H9 (cell line): ENCODE measurements around the gene CRAMP1. TPM values are rescaled to one million over a fixed set of nuclear protein-coding genes. Genes with fewer than 3 reads are reported as not detected.

Experiments used
- DNase-seq: peaks from one replicate; pipeline ENCODE4 v3.0.0-alpha.2; 2017
- H2AFZ ChIP-seq: one replicate; pipeline ENCODE4 v1.6.1; 2013; ENCODE audit warnings: mild to moderate bottlenecking, low read length, control low read depth, moderate library complexity
- H2AK5ac ChIP-seq: 2 replicates; pipeline ENCODE4 v1.6.1; 2013; ENCODE audit warnings: low read length, control low read depth, mixed read lengths; ENCODE audit not compliant: insufficient read length
- H2BK120ac ChIP-seq: one replicate; pipeline ENCODE4 v1.6.1; 2013; ENCODE audit warnings: low read depth, mild to moderate bottlenecking, low read length, control low read depth, inconsistent platforms; ENCODE audit not compliant: poor library complexity, severe bottlenecking
- H2BK12ac ChIP-seq: 2 replicates; pipeline ENCODE4 v1.6.1; 2013; ENCODE audit warnings: low read length, control low read depth, mixed read lengths, low read depth; ENCODE audit not compliant: insufficient read length
- H2BK15ac ChIP-seq: 2 replicates; pipeline ENCODE4 v1.6.1; 2013; ENCODE audit warnings: low read depth, low read length, control low read depth
- H2BK20ac ChIP-seq: one replicate; pipeline ENCODE4 v1.6.1; 2013; ENCODE audit warnings: low read depth, mild to moderate bottlenecking, low read length, control low read depth, inconsistent platforms; ENCODE audit not compliant: poor library complexity, severe bottlenecking
- H2BK5ac ChIP-seq: 2 replicates; pipeline ENCODE4 v1.6.1; 2013; ENCODE audit warnings: low read length, control low read depth, mixed read lengths; ENCODE audit not compliant: insufficient read length
- H3K14ac ChIP-seq: 2 replicates; pipeline ENCODE4 v1.6.1; 2013; ENCODE audit warnings: low read length, control low read depth; ENCODE audit not compliant: insufficient read depth
- H3K18ac ChIP-seq: 2 replicates; pipeline ENCODE4 v1.6.1; 2013; ENCODE audit warnings: low read depth, mild to moderate bottlenecking, mixed read lengths, low read length, control low read depth; ENCODE audit not compliant: insufficient read length
- H3K23ac ChIP-seq: 2 replicates; pipeline ENCODE4 v1.6.1; 2013; ENCODE audit warnings: low read length, control low read depth, mixed read lengths, low read depth; ENCODE audit not compliant: insufficient read length
- H3K23me2 ChIP-seq: 2 replicates; pipeline ENCODE4 v1.6.1; 2013; ENCODE audit warnings: low read depth, mild to moderate bottlenecking, mixed read lengths, low read length, control low read depth; ENCODE audit not compliant: insufficient read length, poor library complexity, severe bottlenecking
- H3K27ac ChIP-seq: 2 replicates; pipeline ENCODE4 v1.5.1; 2013; ENCODE audit warnings: low read length, control low read depth, mixed read lengths, low read depth; ENCODE audit not compliant: insufficient read length
- H3K27me3 ChIP-seq: 2 replicates; pipeline ENCODE4 v1.6.1; 2013; ENCODE audit warnings: low read length, control low read depth, inconsistent platforms; ENCODE audit not compliant: insufficient read depth
- H3K4ac ChIP-seq: 2 replicates; pipeline ENCODE4 v1.6.1; 2013; ENCODE audit warnings: low read depth, mild to moderate bottlenecking, control low read depth, inconsistent platforms, low read length, moderate library complexity
- H3K4me1 ChIP-seq: 2 replicates; pipeline ENCODE4 v1.6.1; 2013; ENCODE audit warnings: low read length, control low read depth, inconsistent platforms; ENCODE audit not compliant: insufficient read depth
- H3K4me2 ChIP-seq: 2 replicates; pipeline ENCODE4 v1.6.1; 2013; ENCODE audit warnings: low read length, control low read depth, mixed read lengths; ENCODE audit not compliant: insufficient read length, insufficient read depth
- H3K56ac ChIP-seq: 2 replicates; pipeline ENCODE4 v1.6.1; 2013; ENCODE audit warnings: low read depth, mild to moderate bottlenecking, mixed read lengths, low read length, control low read depth; ENCODE audit not compliant: insufficient read length
- H3K79me1 ChIP-seq: 2 replicates; pipeline ENCODE4 v1.6.1; 2013; ENCODE audit warnings: low read depth, mild to moderate bottlenecking, moderate library complexity, low read length, control low read depth, inconsistent platforms; ENCODE audit not compliant: insufficient read depth, poor library complexity, severe bottlenecking
- H3K79me2 ChIP-seq: 2 replicates; pipeline ENCODE4 v1.6.1; 2013; ENCODE audit warnings: low read length, control low read depth, inconsistent platforms; ENCODE audit not compliant: insufficient read depth
- H3K9ac ChIP-seq: 2 replicates; pipeline ENCODE4 v1.6.1; 2013; ENCODE audit warnings: low read length, control low read depth, mixed read lengths; ENCODE audit not compliant: insufficient read length; ENCODE audit errors: extremely low read depth
- H3K9me3 ChIP-seq: one replicate; pipeline ENCODE4 v1.6.1; 2013; ENCODE audit warnings: low read depth, low read length, inconsistent platforms; ENCODE audit not compliant: control insufficient read depth
- H3T11ph ChIP-seq: one replicate; pipeline ENCODE4 v1.6.1; 2013; ENCODE audit warnings: mild to moderate bottlenecking, low read length, control low read depth, inconsistent platforms
- H4K20me1 ChIP-seq: one replicate; pipeline ENCODE4 v1.6.1; 2013; ENCODE audit not compliant: control insufficient read depth, insufficient read length, insufficient read depth
- H4K5ac ChIP-seq: 2 replicates; pipeline ENCODE4 v1.6.1; 2013; ENCODE audit warnings: low read depth, mild to moderate bottlenecking, mixed read lengths, low read length, control low read depth; ENCODE audit not compliant: insufficient read length
- H4K8ac ChIP-seq: replicated peaks from 2 replicates; pipeline ENCODE4 v1.6.1; 2013; ENCODE audit warnings: low read length, control low read depth, mixed read lengths, low read depth; ENCODE audit not compliant: insufficient read length
- H4K91ac ChIP-seq: 2 replicates; pipeline ENCODE4 v1.6.1; 2013; ENCODE audit warnings: low read depth, mild to moderate bottlenecking, moderate library complexity, mixed read lengths, low read length, control low read depth; ENCODE audit not compliant: insufficient read length
- H3K27ac Mint-ChIP-seq, 3 experiments: 2 replicates in 2 of 3; 3 replicates in 1 of 3; pipeline ENCODE4 v1.8.0; 2020 to 2021; ENCODE audit warnings: mixed read lengths in 3 of 3, mild to moderate bottlenecking in 1 of 3, moderate library complexity in 1 of 3
- H3K27me3 Mint-ChIP-seq: 2 replicates; pipeline ENCODE4 v1.8.0; 2021; ENCODE audit warnings: low read depth, mild to moderate bottlenecking, moderate library complexity, mixed read lengths
- H3K36me3 Mint-ChIP-seq, 3 experiments: 2 replicates in 2 of 3; 3 replicates in 1 of 3; pipeline ENCODE4 v1.8.0; 2020 to 2021; ENCODE audit warnings: low read depth in 3 of 3, mixed read lengths in 3 of 3; ENCODE audit not compliant: insufficient read depth in 1 of 3
- H3K4me1 Mint-ChIP-seq, 2 experiments: 2 replicates each; pipeline ENCODE4 v1.8.0; 2020; ENCODE audit warnings: mixed read lengths in 2 of 2
- H3K4me3 Mint-ChIP-seq, 2 experiments: 2 replicates in 1 of 2; 3 replicates in 1 of 2; pipeline ENCODE4 v1.8.0; 2020 to 2021; ENCODE audit warnings: mild to moderate bottlenecking in 2 of 2, mixed read lengths in 2 of 2, moderate library complexity in 1 of 2
- H3K9me3 Mint-ChIP-seq, 2 experiments: 2 replicates in 1 of 2; 3 replicates in 1 of 2; pipeline ENCODE4 v1.8.0; 2020; ENCODE audit warnings: mild to moderate bottlenecking in 2 of 2, mixed read lengths in 2 of 2, moderate library complexity in 1 of 2
- WGBS: extraction: QIAGEN DNeasy Blood & Tissue Kit; methylation state at CpG from one replicate; pipeline ENCODE4 v1.1.7; 2013; ENCODE audit warnings: missing lambda C conversion rate, low lambda C conversion rate, mixed read lengths; ENCODE audit not compliant: insufficient read length; ENCODE audit errors: extremely low coverage; 5-methylcytosine and 5-hydroxymethylcytosine counted together
- total RNA-seq: library from RNA; stranded (reverse); gene quantifications from 2 replicates; pipeline ENCODE4 v1.2.1, GENCODE V29; 2021
- TF ChIP-seq, protein P1 (sequence below): fragments of 200-600 bp; sonication (generic); conservative IDR thresholded peaks from 3 replicates; pipeline ENCODE4 v1.8.0; 2021; ENCODE audit warnings: antibody characterized with exemption, mild to moderate bottlenecking

The CRAMP1 gene
- total RNA-seq, 1 experiment from 2014 or later: 46.2 TPM

DNA sequence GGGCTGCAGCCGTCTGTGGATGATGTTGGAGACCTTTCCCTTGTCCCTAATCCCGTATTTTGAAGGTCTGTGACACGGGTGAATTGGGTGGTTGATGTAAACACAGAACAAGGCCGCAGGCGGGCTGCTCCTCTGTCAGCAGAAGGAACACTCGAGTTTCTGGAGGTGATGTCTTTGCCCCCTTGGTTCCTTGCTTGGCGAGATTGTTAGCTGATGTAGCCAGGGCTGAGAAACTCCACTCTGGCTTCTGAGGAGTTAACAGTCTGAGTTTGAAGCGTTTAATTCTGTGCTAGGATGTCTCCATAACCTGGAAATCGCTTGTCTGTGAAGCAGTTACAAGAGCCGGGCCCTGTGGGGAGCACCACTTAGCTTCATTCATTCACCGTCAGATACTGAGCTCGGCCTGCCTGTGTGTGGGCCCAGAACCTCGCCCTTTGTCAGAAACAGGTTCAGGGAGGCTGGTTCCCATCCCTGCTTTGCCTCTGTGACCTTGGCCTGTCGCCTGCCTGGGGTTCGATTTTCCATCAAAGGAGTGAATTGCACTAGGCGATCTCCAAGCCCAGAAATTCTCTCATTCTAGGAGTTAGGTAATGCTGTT, 95.1 kb downstream of the CRAMP1 start:
- Histone ChIP-seq H3K4me1 (peaks cover 3% of the 10 kb centered on the region), H2BK15ac (no peak overlapping the region), H2BK12ac (no peak overlapping the region), H3K4ac (no peak overlapping the region), H3K4me2 (peak overlapping the region; percentile 65), H3T11ph (no peak overlapping the region), H3K27me3 (no peaks in the 10 kb centered on the region), H4K5ac (no peak overlapping the region), H2BK5ac (no peak overlapping the region), H4K8ac (no peak overlapping the region), H4K91ac (no peak overlapping the region), H3K23me2 (peaks cover 7% of the 10 kb centered on the region), H3K9ac (peak overlapping the region; percentile 30), H2AFZ (no peak overlapping the region), H2AK5ac (no peak overlapping the region), H3K79me2 (peaks cover 1% of the 10 kb centered on the region; the same call in 1 of the 2 replicates), H3K23ac (no peak overlapping the region), H3K79me1 (peaks cover 10% of the 10 kb centered on the region), H3K56ac (no peak overlapping the region), H3K18ac (no peak overlapping the region), H3K9me3 (no peaks in the 10 kb centered on the region), H2BK20ac (no peak overlapping the region), H4K20me1 (no peaks in the 10 kb centered on the region), H3K14ac (no peak overlapping the region), H2BK120ac (no peak overlapping the region), H3K27ac (no peak overlapping the region)
- no peak for DNase-seq
- H3K36me3 Mint-ChIP-seq: peaks cover 4 to 11% (median 4%) of the 10 kb centered on the region in 3 experiments
- peaks cover 6% of the 10 kb centered on the region; the same call in 1 of the 2 replicates for H3K27me3 Mint-ChIP-seq
- WGBS: no CpG with 5 or more reads among the region's 16 CpGs
- H3K4me3 Mint-ChIP-seq: peak overlapping the region; percentile 91 to 93
- TF ChIP-seq, protein P1, sequence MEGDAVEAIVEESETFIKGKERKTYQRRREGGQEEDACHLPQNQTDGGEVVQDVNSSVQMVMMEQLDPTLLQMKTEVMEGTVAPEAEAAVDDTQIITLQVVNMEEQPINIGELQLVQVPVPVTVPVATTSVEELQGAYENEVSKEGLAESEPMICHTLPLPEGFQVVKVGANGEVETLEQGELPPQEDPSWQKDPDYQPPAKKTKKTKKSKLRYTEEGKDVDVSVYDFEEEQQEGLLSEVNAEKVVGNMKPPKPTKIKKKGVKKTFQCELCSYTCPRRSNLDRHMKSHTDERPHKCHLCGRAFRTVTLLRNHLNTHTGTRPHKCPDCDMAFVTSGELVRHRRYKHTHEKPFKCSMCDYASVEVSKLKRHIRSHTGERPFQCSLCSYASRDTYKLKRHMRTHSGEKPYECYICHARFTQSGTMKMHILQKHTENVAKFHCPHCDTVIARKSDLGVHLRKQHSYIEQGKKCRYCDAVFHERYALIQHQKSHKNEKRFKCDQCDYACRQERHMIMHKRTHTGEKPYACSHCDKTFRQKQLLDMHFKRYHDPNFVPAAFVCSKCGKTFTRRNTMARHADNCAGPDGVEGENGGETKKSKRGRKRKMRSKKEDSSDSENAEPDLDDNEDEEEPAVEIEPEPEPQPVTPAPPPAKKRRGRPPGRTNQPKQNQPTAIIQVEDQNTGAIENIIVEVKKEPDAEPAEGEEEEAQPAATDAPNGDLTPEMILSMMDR: no peak
- H3K27ac Mint-ChIP-seq: peak overlapping the region in 1 of 3 experiments; percentile 23; a peak in 1 of 7 replicates
- H3K9me3 Mint-ChIP-seq: peaks cover 0 to 3% of the 10 kb centered on the region in 2 experiments; a peak in 1 of 5 replicates
- H3K4me1 Mint-ChIP-seq: peaks cover 20 to 28% of the 10 kb centered on the region in 2 experiments
